Left ventricle myocardium inferior (tissue), 1 donor: ENCODE measurements around the gene RHOBTB1. TPM values are rescaled to one million over a fixed set of nuclear protein-coding genes. Genes with fewer than 3 reads are reported as not detected.

Source experiments
- DNase-seq: peaks from one replicate; pipeline ENCODE4 v3.0.0-alpha.2; 2020
- H3K27ac ChIP-seq: fragments of 200-600 bp; replicated peaks from 2 replicates; pipeline ENCODE4 v1.8.0; 2021
- H3K27me3 ChIP-seq: fragments of 200-600 bp; 2 replicates; pipeline ENCODE4 v1.8.0; 2021; ENCODE audit warnings: low read depth
- H3K36me3 ChIP-seq: fragments of 200-600 bp; 2 replicates; pipeline ENCODE4 v1.8.0; 2021
- H3K4me1 ChIP-seq: fragments of 200-600 bp; 2 replicates; pipeline ENCODE4 v1.8.0; 2021
- H3K4me3 ChIP-seq: fragments of 200-600 bp; 2 replicates; pipeline ENCODE4 v1.8.0; 2021; ENCODE audit warnings: mild to moderate bottlenecking, moderate library complexity
- H3K9me3 ChIP-seq: fragments of 200-600 bp; replicated peaks from 2 replicates; pipeline ENCODE4 v1.8.0; 2021
- intact Hi-C: fragments of 100-400 bp; cut with micrococcal nuclease; formaldehyde crosslinking; loops from one replicate; pipeline ENCODE4 v1.11.0; 2022
- total RNA-seq: library from RNA; stranded (reverse); fragmentation: NEBNext Ultra II Directional; extraction: Animal tissue kit (Norgen Biotek cat#: 25700); gene quantifications from one replicate; pipeline ENCODE4 v1.2.1, GENCODE V29; 2021
- TF ChIP-seq, protein P1 (sequence below): fragments of 200-600 bp; IDR thresholded peaks from 2 replicates; pipeline ENCODE4 v1.8.0; 2021; ENCODE audit warnings: antibody characterized with exemption, mild to moderate bottlenecking, borderline replicate concordance
- donor health status: DM: no; HTN: yes; CAD: no; lungs with severe emphysema.

The RHOBTB1 gene
- total RNA-seq, 1 donor from 2014 or later, result 16.6 TPM

DNA sequence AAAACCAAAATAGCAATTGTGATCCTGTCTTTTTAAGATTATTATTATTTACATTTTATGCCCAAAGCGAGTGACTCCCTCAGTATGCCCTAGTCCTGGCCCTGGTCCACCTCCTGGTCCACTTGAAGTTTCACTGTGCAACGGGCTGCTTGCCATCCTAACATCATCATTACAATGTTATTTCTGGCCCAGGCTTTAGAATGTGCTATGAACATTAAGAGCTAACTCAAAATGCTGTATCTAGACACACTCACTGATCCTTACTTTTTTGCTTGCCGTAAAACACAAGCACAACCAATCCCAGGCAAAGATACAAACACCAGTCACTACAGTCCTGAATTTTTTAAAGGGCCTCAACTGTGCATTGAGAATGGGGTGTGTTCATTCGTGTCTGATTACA, 38.4 kb downstream of the RHOBTB1 start:
- Histone ChIP-seq H3K36me3 (peaks cover 5% of the 10 kb centered on the region), H3K27ac (peak overlapping the region; percentile 86), H3K4me3 (no peak overlapping the region), H3K9me3 (no peaks in the 10 kb centered on the region), H3K27me3 (no peaks in the 10 kb centered on the region), H3K4me1 (peaks cover 86% of the 10 kb centered on the region)
- intact Hi-C loops, result no loop called here
- TF ChIP-seq, protein P1, sequence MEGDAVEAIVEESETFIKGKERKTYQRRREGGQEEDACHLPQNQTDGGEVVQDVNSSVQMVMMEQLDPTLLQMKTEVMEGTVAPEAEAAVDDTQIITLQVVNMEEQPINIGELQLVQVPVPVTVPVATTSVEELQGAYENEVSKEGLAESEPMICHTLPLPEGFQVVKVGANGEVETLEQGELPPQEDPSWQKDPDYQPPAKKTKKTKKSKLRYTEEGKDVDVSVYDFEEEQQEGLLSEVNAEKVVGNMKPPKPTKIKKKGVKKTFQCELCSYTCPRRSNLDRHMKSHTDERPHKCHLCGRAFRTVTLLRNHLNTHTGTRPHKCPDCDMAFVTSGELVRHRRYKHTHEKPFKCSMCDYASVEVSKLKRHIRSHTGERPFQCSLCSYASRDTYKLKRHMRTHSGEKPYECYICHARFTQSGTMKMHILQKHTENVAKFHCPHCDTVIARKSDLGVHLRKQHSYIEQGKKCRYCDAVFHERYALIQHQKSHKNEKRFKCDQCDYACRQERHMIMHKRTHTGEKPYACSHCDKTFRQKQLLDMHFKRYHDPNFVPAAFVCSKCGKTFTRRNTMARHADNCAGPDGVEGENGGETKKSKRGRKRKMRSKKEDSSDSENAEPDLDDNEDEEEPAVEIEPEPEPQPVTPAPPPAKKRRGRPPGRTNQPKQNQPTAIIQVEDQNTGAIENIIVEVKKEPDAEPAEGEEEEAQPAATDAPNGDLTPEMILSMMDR, result no peak
- DNase-seq, result peak; percentile 68

DNA sequence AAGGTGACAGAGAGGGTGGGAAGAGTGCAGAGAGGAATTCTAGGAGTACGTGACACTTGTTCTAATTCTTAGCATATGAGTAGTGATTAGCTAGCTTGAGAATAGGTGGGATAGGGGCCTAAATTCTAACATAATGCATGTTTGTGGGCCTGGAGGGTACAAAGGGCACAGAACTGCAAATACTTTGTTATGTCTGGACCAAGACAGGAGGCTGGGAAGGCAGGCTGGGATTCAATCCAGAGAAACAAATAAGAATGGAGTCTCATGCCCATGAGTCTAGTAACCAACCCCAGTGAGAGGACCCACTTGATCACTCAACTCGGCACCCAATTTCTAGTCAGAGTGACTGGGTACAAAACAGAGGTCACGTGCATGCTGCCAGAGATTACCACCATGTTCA, 40.9 kb downstream of the RHOBTB1 start:
- no peak for DNase-seq
- no peaks in the 10 kb centered on the region for H3K27me3 ChIP-seq
- intact Hi-C loops, result no loop called here
- no peak overlapping the region for H3K4me3 ChIP-seq
- H3K36me3 ChIP-seq, result peaks cover 7% of the 10 kb centered on the region
- peaks cover 77% of the 10 kb centered on the region for H3K4me1 ChIP-seq
- peak overlapping the region; percentile 86 for H3K27ac ChIP-seq
- TF ChIP-seq, protein P1, result no peak
- no peaks in the 10 kb centered on the region for H3K9me3 ChIP-seq

DNA sequence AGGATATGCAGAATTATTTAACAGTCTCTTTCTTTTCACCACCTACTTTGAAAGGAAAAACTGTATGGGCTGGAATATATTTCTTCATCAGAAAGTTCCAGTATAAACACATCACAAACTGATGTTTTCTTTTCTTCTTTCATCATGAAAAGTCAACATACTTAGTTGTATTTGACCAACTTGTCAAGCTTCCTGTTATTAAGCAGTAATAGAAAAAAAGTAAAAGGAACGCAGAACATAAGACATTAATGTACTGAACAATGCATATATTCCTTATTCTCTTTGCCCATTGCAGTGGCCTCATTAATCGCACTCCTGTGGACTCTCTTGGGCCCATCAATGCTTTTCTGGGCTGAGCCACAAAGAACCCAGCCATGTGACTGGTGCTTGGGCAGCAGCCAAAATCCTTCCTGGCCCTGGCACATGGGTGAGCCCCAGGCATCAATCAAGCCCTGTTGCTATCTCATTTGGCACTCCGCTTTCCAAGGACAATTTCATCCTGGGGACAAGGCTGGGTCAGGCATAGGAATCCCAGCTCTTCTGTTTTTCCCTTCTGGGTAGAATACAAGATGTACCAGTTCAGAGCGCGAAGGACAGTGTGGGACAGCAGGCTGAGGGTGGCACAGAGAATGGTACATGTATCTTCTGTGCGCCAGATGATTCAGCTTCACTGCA, 42.3 kb downstream of the RHOBTB1 start:
- H3K36me3 ChIP-seq, result peaks cover 2% of the 10 kb centered on the region
- H3K27ac ChIP-seq, result peak overlapping the region; percentile 86
- TF ChIP-seq, protein P1, result no peak
- DNase-seq, result peak; percentile 81
- no peaks in the 10 kb centered on the region for H3K27me3 ChIP-seq
- intact Hi-C loops, result no loop called here
- H3K4me1 ChIP-seq, result peaks cover 67% of the 10 kb centered on the region
- H3K9me3 ChIP-seq, result no peaks in the 10 kb centered on the region
- no peak overlapping the region for H3K4me3 ChIP-seq

DNA sequence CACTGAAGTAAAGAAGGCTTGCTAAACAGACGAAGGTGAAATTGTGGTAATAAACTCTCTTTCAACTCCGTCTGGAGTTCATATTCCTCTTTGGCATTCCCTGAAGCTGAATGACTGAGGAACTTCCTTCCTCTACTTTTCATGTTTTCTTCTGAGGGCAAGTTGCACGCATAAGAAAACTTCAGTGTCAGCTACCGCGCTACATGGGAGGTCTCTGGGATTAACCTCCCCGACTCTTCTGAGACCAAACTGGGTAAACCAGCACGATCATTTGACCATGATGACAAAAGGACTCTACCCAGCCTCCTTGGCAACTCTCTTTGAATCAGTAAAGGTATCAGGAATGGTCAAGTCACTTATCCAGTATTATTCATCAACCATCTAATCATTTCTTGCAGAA, 44.7 kb downstream of the RHOBTB1 start:
- no peak for DNase-seq
- Histone ChIP-seq H3K4me1 (peaks cover 69% of the 10 kb centered on the region), H3K4me3 (no peak overlapping the region), H3K36me3 (peaks cover 2% of the 10 kb centered on the region), H3K27ac (peak overlapping the region; percentile 86), H3K27me3 (no peaks in the 10 kb centered on the region), H3K9me3 (no peaks in the 10 kb centered on the region)
- intact Hi-C loops, result no loop called here
- TF ChIP-seq, protein P1, result no peak

DNA sequence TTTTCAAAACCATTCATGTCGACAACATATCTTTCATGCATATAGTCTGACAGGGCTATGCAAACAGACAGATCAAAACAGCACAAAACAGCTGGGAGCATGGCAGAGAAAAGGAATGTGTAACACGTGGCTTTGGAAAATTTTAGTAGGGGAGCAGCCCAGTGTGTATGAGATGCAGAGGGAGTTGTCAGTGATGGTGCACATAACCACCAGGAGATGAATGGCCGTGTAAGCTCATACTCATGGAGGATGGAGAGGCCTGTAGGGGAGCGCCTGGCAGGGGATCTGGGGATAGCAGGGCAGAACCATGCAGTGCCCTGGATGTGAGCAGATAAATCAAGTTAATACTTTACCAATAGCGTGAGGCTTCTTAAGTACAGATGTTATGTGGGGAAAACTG, 45.7 kb downstream of the RHOBTB1 start:
- Histone ChIP-seq H3K27ac (peak overlapping the region; percentile 82), H3K4me3 (no peak overlapping the region), H3K4me1 (peaks cover 69% of the 10 kb centered on the region), H3K27me3 (no peaks in the 10 kb centered on the region), H3K36me3 (peaks cover 2% of the 10 kb centered on the region), H3K9me3 (no peaks in the 10 kb centered on the region)
- no peak for DNase-seq
- TF ChIP-seq, protein P1, result no peak
- intact Hi-C loops, result no loop called here
